Measurements from ENCODE around the gene YES1.

The YES1 gene

DNA sequence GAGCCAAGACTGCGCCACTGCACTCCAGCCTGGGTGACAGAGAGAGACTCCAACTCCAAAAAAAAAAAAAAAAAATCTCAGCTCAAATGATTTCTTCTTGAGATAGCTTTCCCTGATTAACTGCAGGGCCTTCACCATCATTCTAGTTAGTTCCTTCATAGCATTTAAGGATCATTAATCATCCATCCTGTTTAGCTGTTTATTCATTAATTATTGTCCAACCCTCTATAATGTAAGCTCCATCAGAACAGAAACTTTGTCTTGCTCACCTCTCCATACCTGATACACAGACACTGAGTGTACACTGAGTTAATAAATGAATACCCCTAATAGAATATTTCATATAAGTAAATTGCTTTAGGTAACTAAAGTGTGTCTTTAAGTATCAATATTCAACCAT, 57.4 kb downstream of the YES1 start:
- no peaks in the 10 kb centered on the region for H3K27me3 ChIP-seq (ENCODE audit: insufficient read depth, low read length, poor library complexity)
- H3K79me2 ChIP-seq (ENCODE audit: insufficient read depth, low read length): peaks cover 10% of the 10 kb centered on the region; the same call in 1 of the 2 replicates
- no peak overlapping the region for H3K4me3 ChIP-seq (ENCODE audit: low read depth in 1 of 2, low read length in 2 of 2)
- H3K9ac ChIP-seq (ENCODE audit: low read depth, low read length): no peak overlapping the region
- DNase-seq: no peak
- no peak overlapping the region for H2AFZ ChIP-seq (ENCODE audit: low read depth, low read length)
- no peaks in the 10 kb centered on the region for H3K4me1 ChIP-seq (ENCODE audit: insufficient read depth, low read length)
- no peak overlapping the region for H3K4me2 ChIP-seq (ENCODE audit: insufficient read depth, low read length)
- TF ChIP-seq, protein P1, sequence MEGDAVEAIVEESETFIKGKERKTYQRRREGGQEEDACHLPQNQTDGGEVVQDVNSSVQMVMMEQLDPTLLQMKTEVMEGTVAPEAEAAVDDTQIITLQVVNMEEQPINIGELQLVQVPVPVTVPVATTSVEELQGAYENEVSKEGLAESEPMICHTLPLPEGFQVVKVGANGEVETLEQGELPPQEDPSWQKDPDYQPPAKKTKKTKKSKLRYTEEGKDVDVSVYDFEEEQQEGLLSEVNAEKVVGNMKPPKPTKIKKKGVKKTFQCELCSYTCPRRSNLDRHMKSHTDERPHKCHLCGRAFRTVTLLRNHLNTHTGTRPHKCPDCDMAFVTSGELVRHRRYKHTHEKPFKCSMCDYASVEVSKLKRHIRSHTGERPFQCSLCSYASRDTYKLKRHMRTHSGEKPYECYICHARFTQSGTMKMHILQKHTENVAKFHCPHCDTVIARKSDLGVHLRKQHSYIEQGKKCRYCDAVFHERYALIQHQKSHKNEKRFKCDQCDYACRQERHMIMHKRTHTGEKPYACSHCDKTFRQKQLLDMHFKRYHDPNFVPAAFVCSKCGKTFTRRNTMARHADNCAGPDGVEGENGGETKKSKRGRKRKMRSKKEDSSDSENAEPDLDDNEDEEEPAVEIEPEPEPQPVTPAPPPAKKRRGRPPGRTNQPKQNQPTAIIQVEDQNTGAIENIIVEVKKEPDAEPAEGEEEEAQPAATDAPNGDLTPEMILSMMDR (IDR thresholded peaks at IDR 0.05; ENCODE audit: borderline replicate concordance, extremely low read depth, low read length, poor library complexity, severe bottlenecking): no peak
- no peak for TF ChIP-seq EZH2 (IDR thresholded peaks at IDR 0.05; ENCODE audit: borderline replicate concordance, low read depth, low read length, severe bottlenecking)
- H3K36me3 ChIP-seq (ENCODE audit: insufficient read depth, low read length): peaks cover 49% of the 10 kb centered on the region
- no peak overlapping the region for H3K27ac ChIP-seq (ENCODE audit: low read length)
- peaks cover 9% of the 10 kb centered on the region; the same call in 1 of the 2 replicates for H4K20me1 ChIP-seq (ENCODE audit: insufficient read depth, low read length)
- no peaks in the 10 kb centered on the region for H3K9me3 ChIP-seq (ENCODE audit: insufficient read depth, low read length, severe bottlenecking)
- ATAC-seq (ENCODE audit: insufficient read depth, low read depth): no peak

GRCh38 chr18:750456-750855, 61.6 kb downstream of the YES1 start:
- Histone ChIP-seq H3K9me3 (ENCODE audit: insufficient read depth, low read length, severe bottlenecking) (no peaks in the 10 kb centered on the region), H3K27ac (ENCODE audit: low read length) (no peak overlapping the region), H3K9ac (ENCODE audit: low read depth, low read length) (no peak overlapping the region), H3K79me2 (ENCODE audit: insufficient read depth, low read length) (no peaks in the 10 kb centered on the region), H3K27me3 (ENCODE audit: insufficient read depth, low read length, poor library complexity) (no peaks in the 10 kb centered on the region), H4K20me1 (ENCODE audit: insufficient read depth, low read length) (no peaks in the 10 kb centered on the region), H3K36me3 (ENCODE audit: insufficient read depth, low read length) (peaks cover 70% of the 10 kb centered on the region), H3K4me2 (ENCODE audit: insufficient read depth, low read length) (no peak overlapping the region), H3K4me1 (ENCODE audit: insufficient read depth, low read length) (no peaks in the 10 kb centered on the region), H2AFZ (ENCODE audit: low read depth, low read length) (no peak overlapping the region), H3K4me3 (ENCODE audit: low read depth in 1 of 2, low read length in 2 of 2) (no peak overlapping the region)
- TF ChIP-seq, protein P1 (IDR thresholded peaks at IDR 0.05; ENCODE audit: borderline replicate concordance, extremely low read depth, low read length, poor library complexity, severe bottlenecking): no peak
- no peak for TF ChIP-seq EZH2 (IDR thresholded peaks at IDR 0.05; ENCODE audit: borderline replicate concordance, low read depth, low read length, severe bottlenecking)
- ATAC-seq (ENCODE audit: insufficient read depth, low read depth): no peak
- DNase-seq: no peak

DNA sequence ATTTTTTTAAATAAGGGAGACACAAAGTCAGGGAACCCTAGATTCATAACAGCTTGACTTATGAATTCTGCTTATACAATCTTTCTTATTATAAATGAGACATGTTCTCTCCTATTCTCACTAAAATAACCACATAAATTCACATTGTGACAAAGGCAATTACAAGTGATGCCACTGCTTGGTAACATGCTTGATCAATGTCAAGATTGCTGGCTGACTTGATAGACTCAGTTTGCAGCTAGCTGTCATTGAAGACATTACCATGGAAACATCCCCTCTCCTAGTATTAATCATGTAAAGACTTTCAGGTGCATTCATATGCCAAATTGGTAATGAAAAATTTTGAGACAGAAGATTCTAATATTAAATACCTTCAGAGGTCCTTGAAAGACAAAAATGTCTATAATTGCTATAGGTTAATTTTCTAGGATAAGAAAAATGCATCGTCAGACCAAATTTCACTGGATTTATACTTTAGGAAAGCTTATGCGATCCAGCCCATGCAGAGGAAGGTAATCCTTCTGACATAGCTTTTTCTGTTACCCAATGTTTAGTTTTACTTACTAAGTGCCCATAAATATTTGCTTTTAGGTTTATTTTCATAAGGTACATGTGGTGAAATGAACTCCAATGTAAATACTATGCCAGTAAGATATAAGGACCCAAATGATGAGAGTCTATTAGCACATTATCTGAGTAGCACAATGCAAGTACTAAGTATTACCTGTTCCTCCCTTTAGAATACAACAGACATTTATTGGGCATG, 67.0 kb downstream of the YES1 start:
- H3K4me1 ChIP-seq (ENCODE audit: insufficient read depth, low read length): no peaks in the 10 kb centered on the region
- ATAC-seq (ENCODE audit: insufficient read depth, low read depth): no peak
- H3K79me2 ChIP-seq (ENCODE audit: insufficient read depth, low read length): no peaks in the 10 kb centered on the region
- no peak for DNase-seq
- no peaks in the 10 kb centered on the region for H4K20me1 ChIP-seq (ENCODE audit: insufficient read depth, low read length)
- H3K36me3 ChIP-seq (ENCODE audit: insufficient read depth, low read length): peaks cover 62% of the 10 kb centered on the region
- H3K27ac ChIP-seq (ENCODE audit: low read length): no peak overlapping the region
- TF ChIP-seq, protein P1 (IDR thresholded peaks at IDR 0.05; ENCODE audit: borderline replicate concordance, extremely low read depth, low read length, poor library complexity, severe bottlenecking): no peak
- no peak for TF ChIP-seq EZH2 (IDR thresholded peaks at IDR 0.05; ENCODE audit: borderline replicate concordance, low read depth, low read length, severe bottlenecking)
- no peak overlapping the region for H3K4me2 ChIP-seq (ENCODE audit: insufficient read depth, low read length)
- H3K9me3 ChIP-seq (ENCODE audit: insufficient read depth, low read length, severe bottlenecking): no peaks in the 10 kb centered on the region
- H3K4me3 ChIP-seq (ENCODE audit: low read depth in 1 of 2, low read length in 2 of 2): no peak overlapping the region
- H3K27me3 ChIP-seq (ENCODE audit: insufficient read depth, low read length, poor library complexity): no peaks in the 10 kb centered on the region
- H2AFZ ChIP-seq (ENCODE audit: low read depth, low read length): no peak overlapping the region
- H3K9ac ChIP-seq (ENCODE audit: low read depth, low read length): no peak overlapping the region

Measured in DND-41 (cell line).